ENCODE data around the gene YWHAG. TPM values are rescaled to one million over a fixed set of nuclear protein-coding genes. Genes with fewer than 3 reads are reported as not detected.

Gene YWHAG
- total RNA-seq, 2 donors from 2014 or later, result 132 to 153 TPM

- no peak overlapping the region for H3K27ac ChIP-seq
Measured at GRCh38 chr7:76383089-76383944, 24.5 kb upstream of the YWHAG start.

DNA sequence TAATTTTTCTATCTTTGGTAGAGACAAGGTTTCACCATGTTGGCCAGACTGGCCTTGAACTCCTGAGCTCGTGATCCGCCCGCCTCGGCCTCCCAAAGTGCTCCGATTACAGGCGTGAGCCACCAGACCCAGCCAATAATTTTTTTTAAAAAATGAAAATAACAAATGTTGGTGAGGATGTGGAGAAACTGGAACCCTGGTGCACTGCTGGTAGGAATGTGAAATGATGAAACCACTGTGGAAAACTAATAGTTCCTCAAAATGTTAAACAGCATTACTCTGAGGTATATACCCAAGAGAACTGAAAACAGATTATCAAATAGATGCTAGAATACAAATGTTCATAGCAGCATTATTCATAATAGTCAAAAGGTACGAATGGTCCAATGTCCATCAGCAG is 23.0 kb upstream of the YWHAG start:
- no peaks in the 10 kb centered on the region for H3K36me3 ChIP-seq
- peak overlapping the region in 1 of 2 donors; percentile 93 for H3K27ac ChIP-seq
- DNase-seq (ENCODE audit: low spot score), result no peak
- TF ChIP-seq CTCF (IDR thresholded peaks at IDR 0.05), result no peak
- H3K9me3 ChIP-seq, result no peaks in the 10 kb centered on the region
- H3K27me3 ChIP-seq, result no peaks in the 10 kb centered on the region
- no peak overlapping the region for H3K4me3 ChIP-seq
- peaks cover 0 to 30% of the 10 kb centered on the region in 2 donors for H3K4me1 ChIP-seq

More at GRCh38 chr7:76383089-76383944, 24.5 kb upstream of the YWHAG start:
- no peak for DNase-seq (ENCODE audit: low spot score)
- Histone ChIP-seq H3K36me3 (no peaks in the 10 kb centered on the region), H3K4me3 (no peak overlapping the region), H3K27me3 (no peaks in the 10 kb centered on the region), H3K9me3 (no peaks in the 10 kb centered on the region), H3K4me1 (peaks cover 0 to 21% of the 10 kb centered on the region in 2 donors)
- TF ChIP-seq CTCF (IDR thresholded peaks at IDR 0.05), result no peak

- TF ChIP-seq CTCF (IDR thresholded peaks at IDR 0.05), result no peak
- H3K4me3 ChIP-seq, result peak overlapping the region in 1 of 2 donors; percentile 43
- H3K27me3 ChIP-seq, result no peaks in the 10 kb centered on the region
- H3K27ac ChIP-seq, result peak overlapping the region; percentile 92 to 93
- no peaks in the 10 kb centered on the region for H3K36me3 ChIP-seq
- H3K4me1 ChIP-seq, result peaks cover 0 to 30% of the 10 kb centered on the region in 2 donors
- no peak for DNase-seq (ENCODE audit: low spot score)
- no peaks in the 10 kb centered on the region for H3K9me3 ChIP-seq
Measured at GRCh38 chr7:76380623-76380966, 21.8 kb upstream of the YWHAG start.

DNA sequence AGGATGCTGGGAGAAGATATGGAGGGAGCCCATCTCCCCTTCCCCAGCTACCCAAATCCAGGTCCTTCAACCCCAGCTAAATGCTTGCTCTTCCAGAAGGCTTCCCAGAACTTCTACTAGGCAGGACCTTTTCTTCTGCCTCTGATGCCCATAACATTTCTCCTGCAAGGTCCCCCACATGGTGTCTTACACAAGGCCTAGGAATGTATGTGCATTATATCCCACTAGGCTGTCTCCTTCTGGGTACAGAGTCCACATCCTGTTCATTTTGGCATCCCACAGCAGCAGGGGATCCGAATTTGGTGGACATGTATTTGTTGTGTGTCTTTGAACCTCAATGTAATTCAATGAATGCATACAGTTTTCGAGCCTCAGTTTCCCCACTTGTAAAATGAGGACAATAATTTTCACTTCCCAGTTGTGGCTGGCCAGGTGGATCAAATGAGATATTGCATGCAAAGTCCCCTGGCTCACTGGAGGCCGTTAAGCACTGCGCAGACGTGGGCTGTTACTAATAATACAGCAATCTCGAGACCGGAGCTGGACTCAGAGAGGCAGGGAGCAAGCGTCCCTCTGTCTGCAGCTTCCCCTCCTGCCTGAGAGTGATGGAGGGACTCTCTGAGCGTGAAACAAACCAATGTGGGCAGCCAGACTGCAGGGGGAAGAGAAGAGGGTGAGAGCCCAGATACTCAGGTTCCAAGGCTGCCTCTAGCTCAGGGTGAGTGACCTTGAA is 18.6 kb upstream of the YWHAG start:
- Histone ChIP-seq H3K4me1 (peaks cover 0 to 38% of the 10 kb centered on the region in 2 donors), H3K27me3 (no peaks in the 10 kb centered on the region), H3K4me3 (no peak overlapping the region), H3K36me3 (no peaks in the 10 kb centered on the region), H3K9me3 (no peaks in the 10 kb centered on the region), H3K27ac (peak overlapping the region; percentile 41 to 76)
- DNase-seq (ENCODE audit: low spot score), result no peak
- TF ChIP-seq CTCF (IDR thresholded peaks at IDR 0.05), result no peak

DNA sequence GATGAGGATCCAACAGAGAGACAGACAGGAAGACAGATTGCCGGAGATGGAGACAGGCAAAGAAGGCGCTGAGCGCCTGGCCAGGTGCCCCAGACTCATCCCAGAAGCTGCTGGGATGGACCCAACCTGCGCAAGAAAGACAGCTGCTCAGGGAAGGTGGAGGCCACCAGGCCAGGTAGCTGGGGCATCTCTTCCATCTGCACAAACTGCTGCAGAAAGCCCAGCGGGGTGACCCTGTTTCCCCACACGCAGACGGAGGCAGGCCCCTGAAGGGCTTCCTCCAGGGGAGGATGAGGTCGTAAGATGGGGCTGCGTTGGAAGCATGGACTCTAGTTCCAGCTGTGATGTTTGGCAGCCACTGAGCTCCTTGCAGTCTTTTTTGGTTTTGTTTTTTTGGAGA is 16.5 kb upstream of the YWHAG start:
- H3K4me3 ChIP-seq, result no peak overlapping the region
- no peak for DNase-seq (ENCODE audit: low spot score)
- H3K9me3 ChIP-seq, result no peaks in the 10 kb centered on the region
- peaks cover 0 to 29% of the 10 kb centered on the region in 2 donors for H3K4me1 ChIP-seq
- H3K27me3 ChIP-seq, result no peaks in the 10 kb centered on the region
- no peak overlapping the region for H3K27ac ChIP-seq
- no peaks in the 10 kb centered on the region for H3K36me3 ChIP-seq
- no peak for TF ChIP-seq CTCF (IDR thresholded peaks at IDR 0.05)

All from right atrium auricular region (tissue), 2 donors.